Aorta (tissue), 5 donors: Measurements from ENCODE around the gene PRKAG2. TPM values are rescaled to one million over a fixed set of nuclear protein-coding genes. Genes with fewer than 3 reads are reported as not detected.

Experiments used
- ATAC-seq: fragments of 200-7000 bp; cut with Tn5 transposase; one replicate; pipeline ENCODE4 v1.9.1; 2022; ENCODE audit warnings: moderate library complexity; ENCODE audit not compliant: low FRiP score
- DNase-seq, 2 donors: peaks; one replicate each; pipeline ENCODE4 v3.0.0-alpha.2; 2020
- H3K27ac ChIP-seq, 2 donors: one replicate each; pipeline ENCODE4 v1.5.1; 2013; ENCODE audit warnings: low read length in 2 of 2, mild to moderate bottlenecking in 2 of 2, moderate library complexity in 2 of 2, control low read depth in 1 of 2, inconsistent platforms in 1 of 2, low read depth in 1 of 2
- H3K27me3 ChIP-seq, 2 donors: one replicate each; pipeline ENCODE4 v1.6.1; 2013; ENCODE audit warnings: control low read depth in 1 of 2, low read length in 1 of 2, mild to moderate bottlenecking in 1 of 2, moderate library complexity in 1 of 2; ENCODE audit not compliant: insufficient read depth in 2 of 2, control insufficient read depth in 1 of 2
- H3K36me3 ChIP-seq, 2 donors: one replicate each; pipeline ENCODE4 v1.6.1; 2013; ENCODE audit warnings: control low read depth in 1 of 2, low read length in 1 of 2, mild to moderate bottlenecking in 1 of 2; ENCODE audit not compliant: insufficient read depth in 2 of 2, control insufficient read depth in 1 of 2
- H3K4me1 ChIP-seq, 2 donors: one replicate each; pipeline ENCODE4 v1.6.1; 2013; ENCODE audit warnings: low read length in 2 of 2, control low read depth in 1 of 2, mild to moderate bottlenecking in 1 of 2, moderate library complexity in 1 of 2; ENCODE audit not compliant: insufficient read depth in 2 of 2, control insufficient read depth in 1 of 2
- H3K4me3 ChIP-seq, 2 donors: one replicate each; pipeline ENCODE4 v1.5.1; 2013; ENCODE audit warnings: low read length in 2 of 2, control low read depth in 1 of 2, mild to moderate bottlenecking in 1 of 2
- H3K9me3 ChIP-seq: one replicate; pipeline ENCODE4 v1.6.1; 2013; ENCODE audit warnings: mild to moderate bottlenecking, low read length; ENCODE audit not compliant: control insufficient read depth
- WGBS, 2 donors: extraction: QIAGEN DNeasy Blood & Tissue Kit; methylation state at CpG; one replicate each; pipeline ENCODE4 v1.1.7; 2013; 5-methylcytosine and 5-hydroxymethylcytosine counted together
- intact Hi-C, 2 donors: fragments of 100-400 bp; cut with DNase I; formaldehyde crosslinking; loops; one replicate each; pipeline versions ENCODE4 v1.14.2 to v1.15.0; 2022
- polyA plus RNA-seq, 2 donors: library from polyadenylated mRNA; stranded (reverse); fragments of 200-250 nt; gene quantifications; one replicate each; pipeline ENCODE4 v1.2.3, GENCODE V29; 2013
- total RNA-seq, 2 donors: library from RNA; stranded (reverse); fragmentation: NEBNext Ultra II Directional; extraction: Animal tissue kit (Norgen Biotek cat#: 25700); gene quantifications; one replicate each; pipeline ENCODE4 v1.2.1, GENCODE V29; 2021
- donor health status: healthy with polysubstance abuse.
- donor health status: Bipolar disorder and iron deficiency.
- donor health status: DM: no; HTN: no; CAD: no.
- donor health status: DM: no; HTN: no; CAD: no.
- donor health status: DM: yes; HTN: yes; CAD: no.

Gene PRKAG2
- total and polyA plus RNA-seq, 4 donors, result 34.0 to 69.9 (median 52.6) TPM

DNA sequence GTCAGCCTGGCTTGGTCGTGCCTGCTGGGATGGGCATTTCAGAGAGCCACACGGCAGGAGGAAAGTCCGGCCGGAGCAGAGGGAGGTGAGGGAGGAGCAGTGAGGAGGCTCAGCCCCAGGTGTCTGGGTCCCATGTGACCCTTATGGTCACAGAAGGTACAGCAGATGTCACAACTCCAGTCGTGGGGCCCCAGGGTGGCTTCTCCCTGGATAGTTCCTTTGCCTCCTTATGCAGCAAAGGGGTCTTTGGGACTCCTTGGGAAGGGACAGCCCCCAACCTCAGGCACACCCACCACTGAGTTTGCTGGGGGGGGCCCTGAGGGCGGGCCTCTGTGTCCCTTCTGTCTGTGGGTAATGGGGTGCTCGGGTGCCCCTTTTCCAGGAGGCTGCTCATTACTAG lies 19.6 kb upstream of the PRKAG2 start:
- Histone ChIP-seq H3K27ac (no peak overlapping the region), H3K4me1 (no peaks in the 10 kb centered on the region), H3K4me3 (no peak overlapping the region), H3K9me3 (no peaks in the 10 kb centered on the region), H3K36me3 (no peaks in the 10 kb centered on the region), H3K27me3 (no peaks in the 10 kb centered on the region)
- no peak for ATAC-seq
- intact Hi-C loops, result no loop called here
- 82 to 87% methylated on average over 7 of the region's 7 CpGs for WGBS, 2 donors
- DNase-seq, result no peak

DNA sequence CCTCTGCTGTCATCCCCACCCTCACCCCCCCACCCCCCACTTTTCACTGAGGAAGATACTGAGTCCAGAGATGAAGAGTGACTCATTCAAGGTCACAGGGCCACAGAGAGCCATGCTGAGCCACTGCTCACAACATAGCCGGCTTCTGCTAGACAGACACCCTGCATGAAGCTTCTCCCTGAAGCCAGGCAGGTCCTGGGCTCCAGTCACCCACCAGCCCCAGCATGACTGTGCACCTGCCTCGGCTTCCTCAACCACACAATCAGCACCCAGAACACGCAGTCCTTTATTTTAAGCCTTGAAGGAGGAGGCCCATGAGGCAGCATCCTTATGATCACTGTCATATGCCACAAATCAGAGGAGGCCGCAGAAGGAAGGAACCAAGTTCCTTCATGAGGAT lies 19.2 kb upstream of the PRKAG2 start:
- no peak overlapping the region for H3K4me3 ChIP-seq
- no peaks in the 10 kb centered on the region for H3K4me1 ChIP-seq
- ATAC-seq (no peak), DNase-seq (no peak)
- WGBS, 2 donors, result 93 to 95% methylated on average over 4 of the region's 4 CpGs
- no peaks in the 10 kb centered on the region for H3K36me3 ChIP-seq
- no peaks in the 10 kb centered on the region for H3K9me3 ChIP-seq
- intact Hi-C loops, result no loop called here
- no peak overlapping the region for H3K27ac ChIP-seq
- no peaks in the 10 kb centered on the region for H3K27me3 ChIP-seq

- H3K27ac ChIP-seq, result no peak overlapping the region
- no peaks in the 10 kb centered on the region for H3K36me3 ChIP-seq
- no peaks in the 10 kb centered on the region for H3K4me1 ChIP-seq
- ATAC-seq (no peak), DNase-seq (no peak)
- 92 to 96% methylated on average over 10 of the region's 10 CpGs for WGBS, 2 donors
- intact Hi-C loops, result no loop called here
- H3K9me3 ChIP-seq, result no peaks in the 10 kb centered on the region
- H3K27me3 ChIP-seq, result no peaks in the 10 kb centered on the region
- no peak overlapping the region for H3K4me3 ChIP-seq
Measured at GRCh38 chr7:151895631-151896031, 18.7 kb upstream of the PRKAG2 start.

- Histone ChIP-seq H3K4me3 (no peak overlapping the region), H3K4me1 (no peaks in the 10 kb centered on the region), H3K27ac (no peak overlapping the region), H3K9me3 (no peaks in the 10 kb centered on the region), H3K27me3 (no peaks in the 10 kb centered on the region), H3K36me3 (no peaks in the 10 kb centered on the region)
- DNase-seq, result no peak
- intact Hi-C loops, result no loop called here
- ATAC-seq, result no peak
- WGBS, 2 donors, result 87 to 90% methylated on average over 21 of the region's 21 CpGs
Measured at GRCh38 chr7:151895008-151895630, 18.2 kb upstream of the PRKAG2 start.

DNA sequence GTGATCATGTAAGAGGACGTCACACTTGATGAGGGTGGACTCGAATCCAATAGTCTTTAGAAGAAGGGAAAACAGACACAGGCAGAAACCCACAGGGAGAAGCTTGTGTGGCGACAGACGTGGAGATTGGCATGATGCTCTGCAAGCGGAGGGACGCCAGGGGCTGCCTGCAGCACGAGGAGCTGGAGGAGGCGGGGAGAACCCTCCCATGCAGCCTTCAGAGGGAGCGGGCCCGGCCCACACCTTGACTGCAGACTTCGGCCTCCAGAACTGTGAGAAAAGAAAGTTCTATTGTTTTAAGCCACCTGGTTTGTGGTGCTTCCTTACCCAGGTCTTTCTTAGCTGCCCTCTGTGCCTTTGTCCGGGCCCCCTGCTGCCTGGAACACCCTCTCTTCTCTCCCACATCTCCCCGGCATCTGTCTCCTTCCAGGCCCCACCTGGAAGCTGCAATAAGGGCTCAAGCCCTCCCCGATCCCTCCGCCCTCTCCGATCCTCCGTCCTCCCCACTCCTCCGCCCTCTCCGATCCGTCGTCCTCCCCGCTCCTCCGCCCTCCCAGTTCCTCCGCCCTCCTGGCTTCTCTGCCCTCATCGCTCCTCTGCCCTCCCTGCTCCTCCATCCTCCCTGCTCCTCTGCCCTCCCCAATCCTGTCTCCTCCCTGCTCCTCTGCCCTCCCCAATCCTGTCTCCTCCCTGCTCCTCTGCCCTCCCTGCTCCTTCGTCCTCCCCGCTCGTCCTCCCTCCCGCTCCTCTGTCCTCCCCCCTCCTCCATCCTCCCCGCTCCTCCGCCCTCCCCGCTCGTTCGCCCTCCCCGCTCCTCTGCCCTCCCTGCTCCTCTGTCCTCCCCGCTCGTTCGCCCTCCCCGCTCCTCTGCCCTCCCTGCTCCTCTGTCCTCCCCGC lies 17.4 kb upstream of the PRKAG2 start:
- no peak overlapping the region for H3K4me3 ChIP-seq
- DNase-seq, result peak in 1 of 2 donors; percentile 66
- no peaks in the 10 kb centered on the region for H3K4me1 ChIP-seq
- no peak overlapping the region for H3K27ac ChIP-seq
- H3K27me3 ChIP-seq, result no peaks in the 10 kb centered on the region
- H3K9me3 ChIP-seq, result no peaks in the 10 kb centered on the region
- intact Hi-C loops, result no loop called here
- no peaks in the 10 kb centered on the region for H3K36me3 ChIP-seq
- 83 to 84% methylated on average over 35 to 39 of the region's 40 CpGs for WGBS, 2 donors
- no peak for ATAC-seq

GRCh38 chr7:151893405-151893923 lies 16.5 kb upstream of the PRKAG2 start:
- Histone ChIP-seq H3K9me3 (no peaks in the 10 kb centered on the region), H3K36me3 (no peaks in the 10 kb centered on the region), H3K27ac (no peak overlapping the region), H3K27me3 (no peaks in the 10 kb centered on the region), H3K4me3 (no peak overlapping the region), H3K4me1 (no peaks in the 10 kb centered on the region)
- WGBS, 2 donors, result 81 to 85% methylated on average over 9 of the region's 9 CpGs
- intact Hi-C loops, result no loop called here
- DNase-seq (peak in 1 of 2 donors; percentile 52), ATAC-seq (no peak)

GRCh38 chr7:151891753-151892152 lies 14.8 kb upstream of the PRKAG2 start:
- H3K4me1 ChIP-seq, result no peaks in the 10 kb centered on the region
- intact Hi-C loops, result no loop called here
- H3K4me3 ChIP-seq, result no peak overlapping the region
- no peaks in the 10 kb centered on the region for H3K27me3 ChIP-seq
- 31 to 32% methylated on average over 9 of the region's 9 CpGs for WGBS, 2 donors
- no peaks in the 10 kb centered on the region for H3K36me3 ChIP-seq
- H3K27ac ChIP-seq, result no peak overlapping the region
- no peaks in the 10 kb centered on the region for H3K9me3 ChIP-seq
- DNase-seq, result peak in 1 of 2 donors; percentile 31
- ATAC-seq, result no peak

- Histone ChIP-seq H3K4me1 (no peaks in the 10 kb centered on the region), H3K4me3 (no peak overlapping the region), H3K9me3 (no peaks in the 10 kb centered on the region), H3K36me3 (no peaks in the 10 kb centered on the region), H3K27ac (no peak overlapping the region), H3K27me3 (no peaks in the 10 kb centered on the region)
- peak in 1 of 2 donors; percentile 22 for DNase-seq
- intact Hi-C loops, result no loop called here
- 14 to 22% methylated on average over 7 of the region's 7 CpGs for WGBS, 2 donors
- no peak for ATAC-seq
Measured at GRCh38 chr7:151891182-151891581, 14.3 kb upstream of the PRKAG2 start.
